ENCODE data around the gene C2CD2. TPM values are rescaled to one million over a fixed set of nuclear protein-coding genes. Genes with fewer than 3 reads are reported as not detected.

The C2CD2 gene
- total and polyA plus RNA-seq, 2 donors (not counting 3 experiments of a cell fraction or from before 2014, with no cell fraction given) = 32.6 to 41.2 TPM

GRCh38 chr21:41897047-41897669 is 56.7 kb downstream of the C2CD2 start:
- Histone ChIP-seq H3K27ac (ENCODE audit: insufficient read depth, low read depth, low read length) (no peak overlapping the region), H3K36me3 (ENCODE audit: control insufficient read depth in 2 of 2, extremely low read depth in 1 of 2, insufficient read depth in 2 of 2, low read length in 2 of 2) (peaks cover 9 to 21% of the 10 kb centered on the region in 2 experiments), H3K9me3 (replicated peaks; ENCODE audit: control insufficient read depth, insufficient read depth, low read length) (no peaks in the 10 kb centered on the region), H3K9ac (replicated peaks; ENCODE audit: extremely low read depth, insufficient read depth, low read length) (no peak overlapping the region), H3K79me2 (ENCODE audit: control insufficient read depth, insufficient read depth, low read length) (no peaks in the 10 kb centered on the region), H2AFZ (ENCODE audit: low read depth, low read length) (no peak overlapping the region), H3K4me3 (replicated peaks in 1 of 3; ENCODE audit: insufficient read depth in 1 of 3, low read depth in 1 of 3, low read length in 3 of 3) (no peak overlapping the region), H3K27me3 (ENCODE audit: control insufficient read depth in 2 of 2, insufficient read depth in 2 of 2, low read length in 2 of 2) (no peaks in the 10 kb centered on the region), H3K9me1 (replicated peaks; ENCODE audit: control insufficient read depth, extremely low read depth, insufficient read depth, low read length) (no peaks in the 10 kb centered on the region), H3K4me2 (ENCODE audit: insufficient read depth, low read length) (no peak overlapping the region), H3K4me1 (ENCODE audit: control insufficient read depth, extremely low read depth, insufficient read depth, low read length) (peaks cover 15% of the 10 kb centered on the region), H4K20me1 (replicated peaks; ENCODE audit: control insufficient read depth, extremely low read depth, insufficient read depth, low read length) (no peaks in the 10 kb centered on the region)
- ChIA-PET CTCF (interaction anchor here (1.2 to 2.1 kb wide), 3 partner anchors 14 to 221 kb away, joined by 3 to 8 read pairs (median 3); no protein-coding TSS in a partner anchor), POLR2A (no interaction called here)
- intact Hi-C loops (cut with micrococcal nuclease) (no loop called here), dilution Hi-C loops (cut with MboI; ENCODE audit: extremely low pct_ligation_motif_present, low sequenced_read_pairs) (no loop called here)
- DNase-seq (ENCODE audit: low read depth, low spot score) (no peak), FAIRE-seq (no peak)
- BruUV-seq (replicated peaks) = no TSS peak
- TF ChIP-seq MYC (IDR thresholded peaks at IDR 0.05; ENCODE audit: low read depth, low read length) = no peak

- Histone ChIP-seq H4K20me1 (replicated peaks; ENCODE audit: control insufficient read depth, extremely low read depth, insufficient read depth, low read length) (no peaks in the 10 kb centered on the region), H2AFZ (ENCODE audit: low read depth, low read length) (no peak overlapping the region), H3K27me3 (ENCODE audit: control insufficient read depth in 2 of 2, insufficient read depth in 2 of 2, low read length in 2 of 2) (no peaks in the 10 kb centered on the region), H3K4me2 (ENCODE audit: insufficient read depth, low read length) (peak overlapping the region; percentile 23), H3K4me3 (replicated peaks in 1 of 3; ENCODE audit: insufficient read depth in 1 of 3, low read depth in 1 of 3, low read length in 3 of 3) (no peak overlapping the region), H3K36me3 (ENCODE audit: control insufficient read depth in 2 of 2, extremely low read depth in 1 of 2, insufficient read depth in 2 of 2, low read length in 2 of 2) (peaks cover 0 to 24% of the 10 kb centered on the region in 2 experiments), H3K9me3 (replicated peaks; ENCODE audit: control insufficient read depth, insufficient read depth, low read length) (no peaks in the 10 kb centered on the region), H3K27ac (ENCODE audit: insufficient read depth, low read depth, low read length) (no peak overlapping the region), H3K4me1 (ENCODE audit: control insufficient read depth, extremely low read depth, insufficient read depth, low read length) (peaks cover 15% of the 10 kb centered on the region), H3K9me1 (replicated peaks; ENCODE audit: control insufficient read depth, extremely low read depth, insufficient read depth, low read length) (no peaks in the 10 kb centered on the region), H3K9ac (replicated peaks; ENCODE audit: extremely low read depth, insufficient read depth, low read length) (no peak overlapping the region), H3K79me2 (ENCODE audit: control insufficient read depth, insufficient read depth, low read length) (no peaks in the 10 kb centered on the region)
- no TSS peak for BruUV-seq (replicated peaks)
- DNase-seq (ENCODE audit: low read depth, low spot score) (peak; percentile 29), FAIRE-seq (peak; percentile 63)
- intact Hi-C loops (cut with micrococcal nuclease) (no loop called here), dilution Hi-C loops (cut with MboI; ENCODE audit: extremely low pct_ligation_motif_present, low sequenced_read_pairs) (no loop called here)
- POLR2A ChIA-PET = no interaction called here
- CTCF ChIA-PET = interaction anchor here (1.0 to 2.4 kb wide), 9 partner anchors 12 to 222 kb away, joined by 3 to 8 read pairs (median 4); no protein-coding TSS in a partner anchor
- TF ChIP-seq MAX (IDR thresholded peaks at IDR 0.05; ENCODE audit: insufficient read depth, insufficient read length) (no peak), POLR2A (IDR thresholded peaks at IDR 0.05; ENCODE audit: low read depth, low read length) (no peak), EZH2 (IDR thresholded peaks at IDR 0.05; ENCODE audit: borderline replicate concordance, low read depth, low read length, severe bottlenecking) (no peak)
Observed at GRCh38 chr21:41895643-41896493, 58.0 kb downstream of the C2CD2 start.

All from endothelial cell of umbilical vein (primary cell).